Erythroblast (primary cell): ENCODE data around the gene KLK11.

Experiments used
- GATA1 ChIP-seq: IDR thresholded peaks from 2 replicates; pipeline ENCODE4 v1.6.1; 2011; ENCODE audit warnings: low read depth, mild to moderate bottlenecking, control low read depth, low read length, moderate library complexity
- POLR2A ChIP-seq: IDR thresholded peaks from 2 replicates; pipeline ENCODE4 v1.6.1; 2011; ENCODE audit warnings: mild to moderate bottlenecking, low read length

DNA sequence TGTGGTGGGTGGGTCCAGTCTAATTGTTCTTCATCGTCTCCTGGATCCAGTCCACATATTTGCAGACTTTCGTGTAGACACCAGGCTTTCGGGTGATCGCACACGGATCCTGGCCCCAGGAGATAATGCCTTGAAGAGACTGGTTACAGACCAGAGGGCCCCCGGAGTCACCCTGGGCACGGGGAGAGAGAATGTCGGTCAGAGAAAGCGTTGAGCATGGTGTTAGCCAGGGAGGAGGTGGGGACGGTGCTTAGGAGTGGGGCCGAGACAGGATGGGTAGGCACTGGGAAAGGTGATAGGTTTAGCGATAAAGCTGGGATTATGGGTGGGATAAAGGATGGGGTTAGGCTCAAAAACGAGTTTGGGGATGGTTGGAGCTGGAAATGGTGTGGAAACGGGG lies 3.9 kb downstream of the KLK11 start:
- TF ChIP-seq POLR2A (no peak), GATA1 (no peak)
